DOHH2 (cell line): ENCODE data around the gene DAP.
"Not testable (repeated sequence)": the region's sequence is repeated elsewhere in the genome, so short reads cannot be mapped to it uniquely, and the experiment has no call there.

Source experiments
- H3F3A ChIP-seq: fragments of 200-600 bp; sonication (generic), shearing (Covaris generic); 2 replicates; pipeline ENCODE4 v1.6.0; 2016; ENCODE audit warnings: antibody characterized with exemption, mild to moderate bottlenecking; ENCODE audit not compliant: control insufficient read depth, insufficient read depth
- H3K27ac ChIP-seq: fragments of 200-600 bp; sonication (generic); 2 replicates; pipeline ENCODE4 v1.5.1; 2014; ENCODE audit warnings: low read depth, mild to moderate bottlenecking, low read length, moderate library complexity
- H3K27me3 ChIP-seq: fragments of 200-600 bp; sonication (generic); 2 replicates; pipeline ENCODE4 v1.6.1; 2014; ENCODE audit warnings: mild to moderate bottlenecking, low read length, mixed read lengths; ENCODE audit not compliant: control insufficient read depth
- H3K36me3 ChIP-seq: fragments of 200-600 bp; sonication (generic); 2 replicates; pipeline ENCODE4 v1.6.1; 2014; ENCODE audit warnings: mild to moderate bottlenecking, low read length, moderate library complexity, mixed read lengths; ENCODE audit not compliant: control insufficient read depth
- H3K4me1 ChIP-seq: fragments of 200-600 bp; sonication (generic); 2 replicates; pipeline ENCODE4 v1.6.1; 2014; ENCODE audit warnings: mild to moderate bottlenecking, low read length, mixed read lengths; ENCODE audit not compliant: control insufficient read depth
- H3K4me2 ChIP-seq: fragments of 200-600 bp; sonication (generic); 2 replicates; pipeline ENCODE4 v1.6.0; 2014; ENCODE audit warnings: mild to moderate bottlenecking, low read length, moderate library complexity
- H3K4me3 ChIP-seq: fragments of 200-600 bp; sonication (generic); 2 replicates; pipeline ENCODE4 v1.5.1; 2014; ENCODE audit warnings: mild to moderate bottlenecking, low read length, mixed read lengths
- H3K79me2 ChIP-seq: fragments of 200-600 bp; sonication (generic); 2 replicates; pipeline ENCODE4 v1.6.1; 2014; ENCODE audit warnings: mild to moderate bottlenecking, low read length, mixed read lengths; ENCODE audit not compliant: control insufficient read depth
- H3K9me2 ChIP-seq: fragments of 200-600 bp; sonication (generic); replicated peaks from 2 replicates; pipeline ENCODE4 v1.6.1; 2014; ENCODE audit warnings: mild to moderate bottlenecking, low read length, mixed read lengths; ENCODE audit not compliant: control insufficient read depth
- H3K9me3 ChIP-seq: fragments of 200-600 bp; sonication (generic); 2 replicates; pipeline ENCODE4 v1.6.1; 2014; ENCODE audit warnings: antibody characterized with exemption, low read length, mixed read lengths; ENCODE audit not compliant: control insufficient read depth, insufficient read depth
- H4K20me1 ChIP-seq: fragments of 200-600 bp; sonication (generic); 2 replicates; pipeline ENCODE4 v1.6.0; 2014; ENCODE audit warnings: low read depth, mild to moderate bottlenecking, antibody characterized with exemption, low read length, moderate library complexity; ENCODE audit not compliant: control insufficient read depth, insufficient read depth
- EZH2phosphoT487 ChIP-seq: fragments of 200-600 bp; sonication (generic); IDR thresholded peaks from 2 replicates; pipeline ENCODE4 v1.6.1; 2017; ENCODE audit warnings: borderline replicate concordance, mild to moderate bottlenecking, antibody characterized with exemption, low read length, moderate library complexity, mixed read lengths
- TF ChIP-seq, protein P1 (sequence below): fragments of 200-600 bp; sonication (generic); IDR thresholded peaks from one replicate; pipeline ENCODE4 v1.5.1; 2014; ENCODE audit warnings: antibody characterized with exemption, mild to moderate bottlenecking, low read depth, low read length; ENCODE audit not compliant: poor library complexity, severe bottlenecking

The DAP gene

GRCh38 chr5:10786835-10787234 is 25.8 kb upstream of the DAP start:
- Histone ChIP-seq H3K27ac (no peak overlapping the region), H3K9me3 (peaks cover 9% of the 10 kb centered on the region), H4K20me1 (no peaks in the 10 kb centered on the region), H3K4me3 (peak overlapping the region; percentile 42), H3K79me2 (no peaks in the 10 kb centered on the region), H3K4me1 (peaks cover 10% of the 10 kb centered on the region), H3K27me3 (no peaks in the 10 kb centered on the region), H3F3A (no peaks in the 10 kb centered on the region), H3K4me2 (peak overlapping the region; percentile 19; the same call in 1 of the 2 replicates), H3K9me2 (no peaks in the 10 kb centered on the region), H3K36me3 (peaks cover 5% of the 10 kb centered on the region)
- TF ChIP-seq EZH2phosphoT487, result no peak
- TF ChIP-seq, protein P1, sequence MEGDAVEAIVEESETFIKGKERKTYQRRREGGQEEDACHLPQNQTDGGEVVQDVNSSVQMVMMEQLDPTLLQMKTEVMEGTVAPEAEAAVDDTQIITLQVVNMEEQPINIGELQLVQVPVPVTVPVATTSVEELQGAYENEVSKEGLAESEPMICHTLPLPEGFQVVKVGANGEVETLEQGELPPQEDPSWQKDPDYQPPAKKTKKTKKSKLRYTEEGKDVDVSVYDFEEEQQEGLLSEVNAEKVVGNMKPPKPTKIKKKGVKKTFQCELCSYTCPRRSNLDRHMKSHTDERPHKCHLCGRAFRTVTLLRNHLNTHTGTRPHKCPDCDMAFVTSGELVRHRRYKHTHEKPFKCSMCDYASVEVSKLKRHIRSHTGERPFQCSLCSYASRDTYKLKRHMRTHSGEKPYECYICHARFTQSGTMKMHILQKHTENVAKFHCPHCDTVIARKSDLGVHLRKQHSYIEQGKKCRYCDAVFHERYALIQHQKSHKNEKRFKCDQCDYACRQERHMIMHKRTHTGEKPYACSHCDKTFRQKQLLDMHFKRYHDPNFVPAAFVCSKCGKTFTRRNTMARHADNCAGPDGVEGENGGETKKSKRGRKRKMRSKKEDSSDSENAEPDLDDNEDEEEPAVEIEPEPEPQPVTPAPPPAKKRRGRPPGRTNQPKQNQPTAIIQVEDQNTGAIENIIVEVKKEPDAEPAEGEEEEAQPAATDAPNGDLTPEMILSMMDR, result no peak

DNA sequence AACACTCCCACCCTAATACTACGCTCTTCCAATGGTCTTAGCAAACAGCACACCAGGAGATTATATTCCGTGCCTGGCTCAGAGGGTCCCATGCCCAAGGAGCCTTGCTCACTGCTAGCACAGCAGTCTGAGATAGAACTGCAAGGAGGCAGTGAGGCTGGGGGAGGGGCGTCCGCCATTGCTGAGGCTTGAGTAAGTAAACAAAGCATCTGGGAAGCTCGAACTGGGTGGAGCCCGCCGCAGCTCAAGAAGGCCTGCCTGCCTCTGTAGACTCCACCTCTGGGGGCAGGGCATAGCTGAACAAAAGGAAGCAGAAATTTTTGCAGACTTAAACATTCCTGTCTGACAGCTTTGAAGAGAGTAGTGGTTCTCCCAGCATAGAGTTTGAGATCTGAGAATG is 19.2 kb upstream of the DAP start:
- not testable (repeated sequence) for H3K4me3 ChIP-seq, H3K9me2 ChIP-seq, H4K20me1 ChIP-seq, H3K79me2 ChIP-seq, H3K36me3 ChIP-seq, H3K4me1 ChIP-seq, H3K27me3 ChIP-seq, H3K9me3 ChIP-seq, H3K4me2 ChIP-seq, H3K27ac ChIP-seq, H3F3A ChIP-seq

DNA sequence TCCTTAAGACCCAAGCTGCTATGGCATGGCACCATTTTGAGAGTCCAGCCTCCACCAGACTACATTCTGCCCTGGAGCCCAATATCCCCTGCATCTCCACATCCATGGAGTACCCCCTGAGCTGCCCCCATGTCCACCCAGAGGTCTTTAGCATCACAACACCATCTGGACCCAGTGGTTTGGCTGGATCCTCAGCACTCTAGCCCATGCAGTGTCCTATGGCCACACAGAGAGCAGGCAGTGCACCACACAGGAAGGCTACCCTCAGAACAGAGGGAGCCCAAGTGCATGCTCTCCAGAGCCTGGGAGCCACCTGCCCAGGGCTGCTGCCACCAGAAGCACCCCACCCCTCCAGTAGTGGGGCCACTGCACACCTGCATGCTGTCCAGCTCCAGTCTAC is 18.6 kb upstream of the DAP start:
- Histone ChIP-seq H3K27me3 (no peaks in the 10 kb centered on the region), H3K9me2 (no peaks in the 10 kb centered on the region), H3K4me3 (no peak overlapping the region), H3K27ac (no peak overlapping the region), H3K79me2 (no peaks in the 10 kb centered on the region), H3K36me3 (no peaks in the 10 kb centered on the region), H3K4me2 (no peak overlapping the region), H4K20me1 (no peaks in the 10 kb centered on the region), H3K9me3 (no peaks in the 10 kb centered on the region), H3F3A (no peaks in the 10 kb centered on the region), H3K4me1 (no peaks in the 10 kb centered on the region)
- TF ChIP-seq, protein P1, result no peak
- TF ChIP-seq EZH2phosphoT487, result no peak

DNA sequence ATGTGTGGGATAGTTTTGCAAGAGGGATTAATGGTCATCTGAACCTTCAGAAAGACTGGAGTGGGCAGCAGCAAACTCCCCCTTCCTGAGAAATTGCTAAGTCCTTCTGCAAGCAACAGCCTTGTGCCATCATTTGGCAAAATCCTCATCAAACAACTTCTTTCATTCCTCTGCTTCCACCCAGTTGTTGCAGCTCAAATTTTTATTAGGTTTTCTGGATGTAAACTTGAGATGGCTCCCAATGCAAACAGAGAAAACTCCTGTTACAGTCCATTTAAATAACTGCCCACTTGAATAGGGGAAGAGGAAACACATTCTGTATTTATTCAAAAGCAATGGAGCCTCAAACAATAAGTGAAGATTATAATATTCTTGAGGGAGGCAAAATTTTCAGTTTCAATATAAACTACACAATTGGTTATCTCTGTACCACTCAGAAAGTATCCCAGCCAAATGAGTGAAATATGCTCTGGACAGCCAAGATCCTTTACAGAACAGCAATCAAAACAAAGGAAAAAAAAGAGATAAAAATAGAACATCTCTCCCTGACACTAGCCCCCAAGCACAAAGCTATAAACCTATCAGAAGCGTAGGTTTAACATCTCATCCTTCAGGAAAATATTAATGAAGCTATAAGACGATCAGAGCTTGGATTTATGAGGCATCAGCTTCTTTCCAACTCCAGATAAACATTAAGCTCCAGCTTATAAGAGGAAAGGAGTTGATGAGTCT is 17.3 kb upstream of the DAP start:
- H3K9me2 ChIP-seq, result no peaks in the 10 kb centered on the region
- H3F3A ChIP-seq, result no peaks in the 10 kb centered on the region
- no peak overlapping the region for H3K27ac ChIP-seq
- no peak for TF ChIP-seq EZH2phosphoT487
- TF ChIP-seq, protein P1, result no peak
- H3K27me3 ChIP-seq, result no peaks in the 10 kb centered on the region
- H3K79me2 ChIP-seq, result no peaks in the 10 kb centered on the region
- H4K20me1 ChIP-seq, result no peaks in the 10 kb centered on the region
- H3K36me3 ChIP-seq, result no peaks in the 10 kb centered on the region
- H3K4me3 ChIP-seq, result no peak overlapping the region
- H3K9me3 ChIP-seq, result no peaks in the 10 kb centered on the region
- no peak overlapping the region for H3K4me2 ChIP-seq
- no peaks in the 10 kb centered on the region for H3K4me1 ChIP-seq
